ENCODE results near the gene CCDC88B.

The CCDC88B gene

GRCh38 chr11:64384028-64384737 is 44.2 kb downstream of the CCDC88B start:
- DNase-seq, result no peak

- no peak for DNase-seq
These were observed 45.3 kb downstream of the CCDC88B start for GRCh38 chr11:64384981-64385944.

GRCh38 chr11:64385945-64386704 is 46.1 kb downstream of the CCDC88B start:
- no peak for DNase-seq

- DNase-seq, result no peak
These were observed 47.9 kb downstream of the CCDC88B start for GRCh38 chr11:64387916-64388315.

- DNase-seq, result no peak
These were observed 48.9 kb downstream of the CCDC88B start for GRCh38 chr11:64388894-64389293.

- DNase-seq, result no peak
These were observed 49.8 kb downstream of the CCDC88B start for GRCh38 chr11:64389851-64390250.

GRCh38 chr11:64390558-64390957 is 50.6 kb downstream of the CCDC88B start:
- no peak for DNase-seq

- no peak for DNase-seq
These were observed 51.8 kb downstream of the CCDC88B start for GRCh38 chr11:64391839-64392238.

- no peak for DNase-seq
These were observed 55.6 kb downstream of the CCDC88B start for GRCh38 chr11:64395545-64396078.

GRCh38 chr11:64396079-64396591 is 56.1 kb downstream of the CCDC88B start:
- no peak for DNase-seq

- DNase-seq, result no peak
These were observed 60.1 kb downstream of the CCDC88B start for GRCh38 chr11:64400102-64400501.

- no peak for DNase-seq
These were observed 60.7 kb downstream of the CCDC88B start for GRCh38 chr11:64400667-64401066.

- DNase-seq, result no peak
These were observed 61.8 kb downstream of the CCDC88B start for GRCh38 chr11:64401775-64402174.

- DNase-seq, result no peak
These were observed 63.1 kb downstream of the CCDC88B start for GRCh38 chr11:64403106-64403505.

GRCh38 chr11:64406221-64406946 is 66.4 kb downstream of the CCDC88B start:
- DNase-seq, result no peak
